ENCODE data around the gene TMEM35B.
A peak's percentile ranks its signal among the peaks of the same experiment; 100 is the strongest.

TMEM35B gene

GRCh38 chr1:34984793-34985608 lies at the start of gene TMEM35B:
TSS of gene TMEM35B (minus strand) at chr1:34985347. CDS start at chr1:34985305, 42 bp downstream.
- TF ChIP-seq, protein P1, sequence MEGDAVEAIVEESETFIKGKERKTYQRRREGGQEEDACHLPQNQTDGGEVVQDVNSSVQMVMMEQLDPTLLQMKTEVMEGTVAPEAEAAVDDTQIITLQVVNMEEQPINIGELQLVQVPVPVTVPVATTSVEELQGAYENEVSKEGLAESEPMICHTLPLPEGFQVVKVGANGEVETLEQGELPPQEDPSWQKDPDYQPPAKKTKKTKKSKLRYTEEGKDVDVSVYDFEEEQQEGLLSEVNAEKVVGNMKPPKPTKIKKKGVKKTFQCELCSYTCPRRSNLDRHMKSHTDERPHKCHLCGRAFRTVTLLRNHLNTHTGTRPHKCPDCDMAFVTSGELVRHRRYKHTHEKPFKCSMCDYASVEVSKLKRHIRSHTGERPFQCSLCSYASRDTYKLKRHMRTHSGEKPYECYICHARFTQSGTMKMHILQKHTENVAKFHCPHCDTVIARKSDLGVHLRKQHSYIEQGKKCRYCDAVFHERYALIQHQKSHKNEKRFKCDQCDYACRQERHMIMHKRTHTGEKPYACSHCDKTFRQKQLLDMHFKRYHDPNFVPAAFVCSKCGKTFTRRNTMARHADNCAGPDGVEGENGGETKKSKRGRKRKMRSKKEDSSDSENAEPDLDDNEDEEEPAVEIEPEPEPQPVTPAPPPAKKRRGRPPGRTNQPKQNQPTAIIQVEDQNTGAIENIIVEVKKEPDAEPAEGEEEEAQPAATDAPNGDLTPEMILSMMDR (IDR thresholded peaks at IDR 0.05; ENCODE audit: extremely low read depth, missing control alignments), result no peak
- DNase-seq (ENCODE audit: low spot score), result peak; percentile 89

GRCh38 chr1:35033346-35033745 lies 48.2 kb upstream of the TMEM35B start:
- DNase-seq (ENCODE audit: low spot score), result no peak
- TF ChIP-seq, protein P1 (IDR thresholded peaks at IDR 0.05; ENCODE audit: extremely low read depth, missing control alignments), result no peak

DNA sequence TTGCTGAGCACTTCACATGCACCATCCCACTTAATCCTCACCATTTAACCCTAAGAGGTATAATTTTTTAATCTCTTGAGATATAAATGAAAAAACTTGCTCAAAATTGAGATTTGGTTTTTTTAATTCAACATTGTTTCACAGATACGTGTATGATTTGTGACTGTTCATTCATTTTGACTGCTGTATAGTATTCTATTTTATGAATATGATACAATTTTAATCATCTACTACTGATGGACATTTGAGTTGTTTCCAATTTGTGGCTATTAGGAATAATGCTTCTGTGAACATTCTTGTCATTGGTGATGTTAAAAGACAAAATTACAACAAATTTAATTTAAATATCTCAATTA lies 47.2 kb upstream of the TMEM35B start:
- DNase-seq (ENCODE audit: low spot score), result no peak
- TF ChIP-seq, protein P1 (IDR thresholded peaks at IDR 0.05; ENCODE audit: extremely low read depth, missing control alignments), result no peak

DNA sequence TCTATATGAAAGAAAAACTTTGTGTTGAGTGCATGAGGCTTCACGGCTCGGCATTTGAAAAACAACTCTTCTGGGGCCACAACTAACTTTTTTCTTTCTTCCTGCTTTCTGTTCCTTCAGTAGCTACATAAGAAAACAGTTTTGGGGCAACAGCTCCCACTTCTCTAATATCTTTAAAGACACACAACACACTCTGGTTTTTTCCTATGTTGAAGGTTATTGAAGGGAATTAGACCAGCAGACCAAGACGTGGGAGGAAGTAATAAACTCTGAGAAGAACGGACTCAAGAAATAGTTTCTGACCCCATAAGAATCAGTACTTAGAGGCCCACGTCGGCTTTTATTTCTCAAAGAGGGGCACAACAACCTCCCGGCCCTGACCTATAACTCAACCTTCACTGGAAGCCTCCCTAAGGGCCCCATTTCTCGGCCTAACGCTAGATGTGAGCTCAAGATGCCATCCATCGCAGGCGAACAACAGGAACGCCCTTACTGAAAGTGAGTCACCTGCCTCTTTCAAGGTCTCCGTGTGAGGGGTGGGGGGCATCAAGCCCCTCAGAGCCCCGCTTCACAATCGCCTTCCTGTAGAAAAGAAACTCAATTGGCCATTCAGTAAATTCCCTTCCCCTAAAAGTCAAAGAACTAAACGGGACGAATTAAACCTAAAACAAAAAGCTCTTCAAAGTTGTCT lies 45.8 kb upstream of the TMEM35B start:
- TF ChIP-seq, protein P1 (IDR thresholded peaks at IDR 0.05; ENCODE audit: extremely low read depth, missing control alignments), result no peak
- DNase-seq (ENCODE audit: low spot score), result peak; percentile 41

DNA sequence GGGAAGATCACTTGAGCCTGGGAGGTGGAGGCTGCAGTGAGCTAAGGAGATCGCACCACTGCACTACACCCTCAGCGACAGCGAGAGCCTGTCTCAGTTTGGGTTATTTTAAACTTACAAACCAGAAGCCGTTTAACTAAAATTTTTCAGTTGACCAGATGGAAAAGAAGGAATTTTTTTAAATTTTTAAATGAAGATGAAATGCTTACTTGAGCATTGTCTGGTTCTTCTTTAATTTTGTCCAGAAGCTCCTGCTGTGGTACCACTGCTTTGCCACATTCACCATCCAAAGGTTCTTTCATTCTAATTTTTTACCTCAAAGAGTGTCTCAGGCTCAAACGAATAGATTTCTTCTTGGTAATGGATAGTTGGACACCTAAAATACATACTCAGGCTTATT lies 45.2 kb upstream of the TMEM35B start:
- no peak for DNase-seq (ENCODE audit: low spot score)
- TF ChIP-seq, protein P1 (IDR thresholded peaks at IDR 0.05; ENCODE audit: extremely low read depth, missing control alignments), result no peak

DNA sequence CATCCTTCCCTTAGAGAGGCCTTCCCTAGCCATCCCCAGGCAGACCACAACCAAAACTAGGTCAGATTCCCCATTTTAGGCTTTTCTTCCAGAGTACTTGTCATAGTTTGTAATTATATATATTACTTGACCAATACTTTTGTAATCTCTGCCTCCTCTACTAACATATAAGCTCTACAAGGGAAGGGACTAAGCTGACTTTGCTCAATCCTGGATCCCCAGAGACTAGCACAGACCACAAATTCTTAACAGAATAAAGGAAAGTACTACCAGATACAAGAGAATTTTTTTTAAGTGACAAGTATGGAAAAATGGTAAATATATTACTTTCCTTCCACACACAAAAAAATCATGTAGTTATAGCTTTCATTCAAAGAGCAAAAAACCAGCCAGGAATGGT lies 44.6 kb upstream of the TMEM35B start:
- no peak for DNase-seq (ENCODE audit: low spot score)
- TF ChIP-seq, protein P1 (IDR thresholded peaks at IDR 0.05; ENCODE audit: extremely low read depth, missing control alignments), result no peak

DNA sequence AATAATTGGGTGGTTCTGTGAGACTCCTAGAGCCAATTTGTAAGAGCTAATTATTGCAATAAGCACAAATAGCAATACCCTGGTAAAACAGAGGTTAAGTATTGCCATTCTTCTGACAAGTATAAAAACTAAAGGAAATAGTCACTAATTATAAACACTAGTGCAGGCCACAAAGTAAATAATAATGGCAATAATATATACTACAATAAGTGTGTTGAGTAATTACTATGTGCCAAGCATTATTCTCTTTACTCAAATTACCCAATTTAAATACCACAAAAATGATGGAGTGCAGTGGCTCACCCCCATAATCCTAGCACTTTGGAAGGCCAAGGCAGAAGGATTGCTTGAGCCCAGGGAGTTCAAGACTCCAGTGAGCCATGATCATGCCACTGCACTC lies 31.3 kb upstream of the TMEM35B start:
- no peak for DNase-seq (ENCODE audit: low spot score)
- TF ChIP-seq, protein P1 (IDR thresholded peaks at IDR 0.05; ENCODE audit: extremely low read depth, missing control alignments), result no peak

Measured in GM20000 (cell line).